GM12801 (cell line): ENCODE results near the gene MOB2.

Experiments used
- CTCF ChIP-seq: IDR thresholded peaks from one replicate; pipeline ENCODE4 v1.5.1; 2011; ENCODE audit warnings: control low read depth; ENCODE audit not compliant: insufficient read length; ENCODE audit errors: extremely low read depth

MOB2 gene

DNA sequence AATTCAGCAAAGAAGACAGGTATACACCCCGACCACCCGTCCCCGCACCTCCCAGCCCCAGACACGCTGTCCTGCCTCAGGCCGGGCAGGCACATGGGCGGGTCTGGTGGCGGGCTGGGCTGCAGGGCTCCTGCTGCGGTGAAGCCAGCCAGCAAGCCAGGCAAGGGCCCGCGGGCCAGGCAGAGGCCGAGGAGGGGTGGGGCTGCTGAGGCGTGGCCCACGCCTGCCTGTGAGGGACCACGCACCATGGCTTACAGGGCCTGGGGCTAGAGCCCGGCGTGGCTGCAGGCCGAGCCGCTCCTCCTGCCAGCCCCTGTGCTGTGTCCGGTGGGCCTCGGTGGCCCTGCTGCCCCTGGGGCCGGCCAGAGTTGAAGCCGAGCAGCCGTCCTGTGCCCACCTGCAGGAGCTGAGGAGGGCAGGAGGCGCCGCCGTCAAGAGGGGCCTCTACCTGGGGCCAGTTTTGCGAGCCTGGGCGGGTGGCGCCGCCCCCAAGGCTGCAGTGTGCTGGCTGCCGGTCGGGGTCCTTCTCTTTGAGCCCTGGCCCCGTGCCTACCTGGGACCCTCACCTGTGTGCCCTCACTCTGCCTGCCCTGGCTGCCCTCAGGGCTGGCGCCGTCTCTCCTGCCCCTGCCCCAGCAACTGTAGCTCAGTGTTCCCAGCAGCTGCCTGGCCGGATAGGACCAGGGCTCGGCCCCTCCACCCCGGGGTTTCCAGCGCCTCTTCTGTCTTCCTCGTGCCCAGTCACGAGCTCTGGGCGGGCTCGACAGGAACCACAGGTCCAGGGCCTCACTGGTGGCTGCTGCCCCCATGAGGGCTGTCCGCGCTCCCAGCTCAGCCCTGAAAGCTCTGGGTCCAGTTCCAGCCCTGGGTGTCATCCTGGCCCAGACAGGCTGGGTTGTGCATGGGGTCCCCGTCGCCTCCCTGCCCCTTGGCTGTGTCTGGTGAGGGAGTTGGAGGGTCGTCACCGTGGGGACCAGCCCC, 38.4 kb downstream of the MOB2 start:
- no peak for TF ChIP-seq CTCF

GRCh38 chr11:1446623-1447022, 40.0 kb downstream of the MOB2 start:
- no peak for TF ChIP-seq CTCF

DNA sequence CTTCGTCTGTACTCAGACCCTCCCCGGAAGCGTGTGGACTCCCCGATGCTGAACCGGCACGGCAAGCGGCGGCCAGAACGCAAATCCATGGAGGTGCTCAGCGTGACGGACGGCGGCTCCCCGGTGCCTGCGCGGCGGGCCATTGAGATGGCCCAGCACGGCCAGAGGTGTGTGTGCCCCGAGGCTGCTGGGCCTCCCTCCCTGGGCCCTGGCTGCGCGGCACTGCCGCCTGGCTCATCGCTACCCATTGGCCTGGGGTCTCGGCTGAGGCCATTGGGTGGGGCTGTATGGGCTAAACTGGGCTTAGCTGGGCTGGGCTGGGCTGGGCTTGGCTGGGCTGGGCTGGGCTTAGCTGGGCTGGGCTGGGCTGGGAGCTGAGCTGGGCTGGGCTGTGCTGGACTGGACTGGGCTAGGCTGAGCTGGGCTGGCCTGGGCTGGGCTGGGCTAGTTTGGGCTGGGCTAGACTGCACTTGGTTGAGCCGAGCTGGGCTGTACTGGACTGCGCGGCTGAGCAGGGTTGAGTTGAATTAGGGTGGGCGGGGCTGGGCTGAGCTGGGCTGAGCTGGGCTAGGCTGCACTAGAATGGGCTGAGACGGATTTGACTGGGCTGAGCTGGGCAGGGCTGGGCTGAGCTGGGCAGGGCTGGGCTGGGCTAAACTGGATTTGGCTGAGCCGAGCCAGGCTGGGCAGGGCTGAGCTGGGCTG, 40.7 kb downstream of the MOB2 start:
- no peak for TF ChIP-seq CTCF

DNA sequence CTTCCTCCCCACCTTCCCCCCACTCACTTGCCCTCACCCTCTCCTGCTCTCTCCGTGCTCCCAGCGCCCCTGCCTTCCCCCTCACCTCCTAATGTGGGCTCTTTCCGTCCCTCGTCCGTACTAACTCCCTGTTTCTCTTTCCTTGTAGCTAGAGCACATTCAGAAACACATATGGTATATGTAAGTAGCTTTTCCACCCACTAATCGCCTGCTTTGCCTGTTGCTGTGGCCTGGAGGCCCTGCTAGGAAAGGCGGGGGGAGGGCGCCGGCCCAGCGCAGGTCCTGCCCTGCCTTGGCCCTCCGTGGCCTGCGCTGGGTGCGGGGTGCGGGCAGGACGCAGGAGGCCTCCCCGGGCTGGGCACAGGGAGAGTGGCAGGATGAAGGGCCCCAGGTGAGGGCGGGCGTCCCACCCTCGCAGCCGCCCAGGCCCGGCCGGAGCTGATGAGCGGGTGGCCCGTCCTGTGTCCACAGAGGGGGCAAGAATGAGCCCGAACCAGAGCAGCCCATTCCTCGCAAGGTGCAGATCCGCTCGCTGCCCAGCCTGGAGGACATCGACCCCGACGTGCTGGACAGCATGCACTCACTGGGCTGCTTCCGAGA, 41.7 kb downstream of the MOB2 start:
- TF ChIP-seq CTCF: no peak

GRCh38 chr11:1444321-1444720, 42.3 kb downstream of the MOB2 start:
- TF ChIP-seq CTCF: no peak

- TF ChIP-seq CTCF: no peak
These were observed 42.8 kb downstream of the MOB2 start for GRCh38 chr11:1443737-1444136.

- TF ChIP-seq CTCF: no peak
These were observed 43.7 kb downstream of the MOB2 start for GRCh38 chr11:1442807-1443366.
